HepG2 (cell line): ENCODE results near the gene PKP3. TPM values are rescaled to one million over a fixed set of nuclear protein-coding genes. Genes with fewer than 3 reads are reported as not detected.

Experiments
- DBP ChIP-seq: sonication (generic); formaldehyde crosslinking; IDR thresholded peaks from 2 replicates; pipeline ENCODE4 v1.4.0; 2020; ENCODE audit warnings: missing genetic modification reagents; ENCODE audit errors: not compliant biosample characterization
- GATAD1 ChIP-seq: IDR thresholded peaks from 2 replicates; pipeline ENCODE4 v1.6.1; 2016; ENCODE audit warnings: missing genetic modification reagents, missing compliant biosample characterization
- HHEX ChIP-seq: IDR thresholded peaks from 2 replicates; pipeline ENCODE4 v1.6.1; 2016; ENCODE audit warnings: control low read depth
- HMGA1 ChIP-seq: sonication (generic); formaldehyde crosslinking; conservative IDR thresholded peaks from 2 replicates; pipeline ENCODE4 v1.4.0; 2020; ENCODE audit warnings: missing genetic modification reagents
- NCOA2 ChIP-seq: sonication (generic); formaldehyde crosslinking; IDR thresholded peaks from 2 replicates; pipeline ENCODE4 v1.8.0; 2022; ENCODE audit warnings: inconsistent platforms
- RAD21 ChIP-seq: fragments of 450-650 bp; formaldehyde crosslinking; IDR thresholded peaks from 2 replicates; pipeline ENCODE4 v1.5.0; 2020; ENCODE audit warnings: mild to moderate bottlenecking
- RFX3 ChIP-seq: IDR thresholded peaks from 2 replicates; pipeline ENCODE4 v1.6.1; 2016; ENCODE audit warnings: missing biosample characterization, missing genetic modification reagents
- RFX5 ChIP-seq: IDR thresholded peaks from 2 replicates; pipeline ENCODE4 v1.6.1; 2011; ENCODE audit warnings: low read depth, low read length, improper control_type of control experiment
- TAF1 ChIP-seq: sonication (generic); formaldehyde crosslinking; IDR thresholded peaks from 2 replicates; pipeline ENCODE4 v1.4.0; 2020; ENCODE audit warnings: missing genetic modification reagents
- TARDBP ChIP-seq: sonication (generic); formaldehyde crosslinking; IDR thresholded peaks from 2 replicates; pipeline ENCODE4 v1.8.0; 2022; ENCODE audit warnings: mild to moderate bottlenecking, missing genetic modification reagents
- ZBTB49 ChIP-seq: sonication (generic); formaldehyde crosslinking; IDR thresholded peaks from 2 replicates; pipeline ENCODE4 v1.4.0; 2020; ENCODE audit warnings: missing genetic modification reagents, borderline replicate concordance
- ZNF18 ChIP-seq: sonication (generic); formaldehyde crosslinking; IDR thresholded peaks from 2 replicates; pipeline ENCODE4 v1.8.0; 2022; ENCODE audit warnings: mild to moderate bottlenecking, missing genetic modification reagents; ENCODE audit not compliant: insufficient replicate concordance
- ZNF354B ChIP-seq: sonication (generic); formaldehyde crosslinking; IDR thresholded peaks from 2 replicates; pipeline ENCODE4 v1.8.0; 2022; ENCODE audit warnings: mild to moderate bottlenecking, missing genetic modification reagents
- ZNF609 ChIP-seq: sonication (generic); formaldehyde crosslinking; IDR thresholded peaks from 2 replicates; pipeline ENCODE4 v1.4.0; 2020; ENCODE audit warnings: mild to moderate bottlenecking, missing genetic modification reagents, borderline replicate concordance
- ZNF781 ChIP-seq: sonication (generic); formaldehyde crosslinking; IDR thresholded peaks from 2 replicates; pipeline ENCODE4 v1.5.1; 2020; ENCODE audit warnings: borderline replicate concordance, mild to moderate bottlenecking, missing genetic modification reagents; ENCODE audit errors: not compliant biosample characterization
- polyA plus RNA-seq, 8 experiments: library from polyadenylated mRNA; depleted of rRNA in 3 of 8; stranded (reverse) in 7 of 8; unstranded in 1 of 8; fragments of >200 nt; fragmentation: Illumina TruSeq in 4 of 8; extraction: Trizol in 4 of 8; gene quantifications; 2 replicates each; pipeline versions ENCODE4 v1.2.1 to v1.2.3, GENCODE V29; 2011 to 2016; ENCODE audit warnings: low read depth in 4 of 8, missing spikeins in 1 of 8, mixed read lengths in 1 of 8; ENCODE audit not compliant: insufficient read depth in 1 of 8
- total RNA-seq, 5 experiments: library from RNA; depleted of rRNA; stranded (reverse); fragments of >200 nt; fragmentation: Illumina TruSeq; extraction: Trizol; gene quantifications; 2 replicates each; pipeline ENCODE4 v1.2.3, GENCODE V29; 2016; ENCODE audit warnings: low read depth in 1 of 5
- TF ChIP-seq, protein P1 (sequence below): sonication (generic); formaldehyde crosslinking; IDR thresholded peaks from 2 replicates; pipeline ENCODE4 v1.4.0; 2020; ENCODE audit warnings: mild to moderate bottlenecking, missing genetic modification reagents
- TF ChIP-seq, protein P2 (sequence below): sonication (generic); formaldehyde crosslinking; IDR thresholded peaks from 2 replicates; pipeline ENCODE4 v1.4.0; 2020; ENCODE audit warnings: missing genetic modification reagents

Gene PKP3
- total and polyA plus RNA-seq, 2 of the 13 experiments (the other 11 are each of a cell fraction or from before 2014, with no cell fraction given) = 18.0 to 28.7 TPM

- TF ChIP-seq GATAD1 (no peak), TARDBP (CRISPR knock-in tag) (no peak), ZNF354B (no peak), ZNF781 (CRISPR knock-in tag) (no peak), RFX3 (CRISPR knock-in tag) (no peak), DBP (no peak), HHEX (CRISPR knock-in tag) (no peak), NCOA2 (CRISPR knock-in tag) (no peak), RFX5 (no peak), RAD21 (CRISPR knock-in tag) (no peak), ZNF609 (CRISPR knock-in tag) (no peak), ZBTB49 (no peak), HMGA1 (CRISPR knock-in tag) (no peak), TAF1 (CRISPR knock-in tag) (peak; percentile 56), ZNF18 (CRISPR knock-in tag) (no peak)
- TF ChIP-seq, protein P1, sequence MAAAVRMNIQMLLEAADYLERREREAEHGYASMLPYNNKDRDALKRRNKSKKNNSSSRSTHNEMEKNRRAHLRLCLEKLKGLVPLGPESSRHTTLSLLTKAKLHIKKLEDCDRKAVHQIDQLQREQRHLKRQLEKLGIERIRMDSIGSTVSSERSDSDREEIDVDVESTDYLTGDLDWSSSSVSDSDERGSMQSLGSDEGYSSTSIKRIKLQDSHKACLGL (CRISPR knock-in tag) = peak; percentile 89; the same call in 1 of the 2 replicates
- TF ChIP-seq, protein P2, sequence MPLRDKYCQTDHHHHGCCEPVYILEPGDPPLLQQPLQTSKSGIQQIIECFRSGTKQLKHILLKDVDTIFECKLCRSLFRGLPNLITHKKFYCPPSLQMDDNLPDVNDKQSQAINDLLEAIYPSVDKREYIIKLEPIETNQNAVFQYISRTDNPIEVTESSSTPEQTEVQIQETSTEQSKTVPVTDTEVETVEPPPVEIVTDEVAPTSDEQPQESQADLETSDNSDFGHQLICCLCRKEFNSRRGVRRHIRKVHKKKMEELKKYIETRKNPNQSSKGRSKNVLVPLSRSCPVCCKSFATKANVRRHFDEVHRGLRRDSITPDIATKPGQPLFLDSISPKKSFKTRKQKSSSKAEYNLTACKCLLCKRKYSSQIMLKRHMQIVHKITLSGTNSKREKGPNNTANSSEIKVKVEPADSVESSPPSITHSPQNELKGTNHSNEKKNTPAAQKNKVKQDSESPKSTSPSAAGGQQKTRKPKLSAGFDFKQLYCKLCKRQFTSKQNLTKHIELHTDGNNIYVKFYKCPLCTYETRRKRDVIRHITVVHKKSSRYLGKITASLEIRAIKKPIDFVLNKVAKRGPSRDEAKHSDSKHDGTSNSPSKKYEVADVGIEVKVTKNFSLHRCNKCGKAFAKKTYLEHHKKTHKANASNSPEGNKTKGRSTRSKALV (CRISPR knock-in tag) = no peak
Observed at GRCh38 chr11:394034-394857, at the start of gene PKP3 (continued).
